AG04450 (cell line): ENCODE measurements around the gene MCF2. TPM values are rescaled to one million over a fixed set of nuclear protein-coding genes. Genes with fewer than 3 reads are reported as not detected.

Source experiments
- CTCF ChIA-PET: fragments of 300-600, 350-600 bp; formaldehyde crosslinking; extraction: SDS; loops from one replicate; lab custom pipeline; 2022; ENCODE audit warnings: antibody characterized with exemption, inconsistent platforms; lab: Charles Lee
- POLR2A ChIA-PET: fragments of 350-600 bp; formaldehyde crosslinking; extraction: SDS; loops from one replicate; lab custom pipeline; 2021; ENCODE audit warnings: antibody characterized with exemption, inconsistent platforms; lab: Yijun Ruan, JAX
- DNase-seq: peaks from one replicate; pipeline ENCODE4 v3.0.0-alpha.2; 2011; ENCODE audit warnings: low read depth, low spot score
- H3K27ac ChIP-seq: one replicate; pipeline ENCODE4 v1.5.1; 2012; ENCODE audit warnings: low read depth, low read length, control low read depth
- H3K27me3 ChIP-seq: one replicate; pipeline ENCODE4 v1.6.0; 2012; ENCODE audit warnings: low read length; ENCODE audit not compliant: control insufficient read depth, insufficient read depth
- H3K4me3 ChIP-seq: 2 replicates; pipeline ENCODE4 v1.5.1; 2011; ENCODE audit warnings: mild to moderate bottlenecking, low read depth, low read length, control low read depth
- H3K9me3 ChIP-seq: 2 replicates; pipeline ENCODE4 v1.5.1; 2012; ENCODE audit warnings: low read length; ENCODE audit not compliant: control insufficient read depth, insufficient read depth
- CTCF ChIP-seq: IDR thresholded peaks from 2 replicates; pipeline ENCODE4 v1.5.1; 2011; ENCODE audit warnings: low read depth, low read length, control low read depth, inconsistent platforms
- polyA plus RNA-seq: library from polyadenylated mRNA; depleted of rRNA; stranded (reverse); fragments of >200 nt; gene quantifications from 2 replicates; pipeline ENCODE4 v1.2.3, GENCODE V29; 2011; rRNA removed
- small RNA-seq: library from RNA; depleted of rRNA; stranded (forward); fragments of <200 nt; gene quantifications from one replicate; pipeline ENCODE3, GENCODE V24; 2012; ENCODE audit warnings: low read depth; ENCODE audit not compliant: insufficient read length

MCF2 gene
- polyA plus RNA-seq, 1 experiment = 0.09 TPM

DNA sequence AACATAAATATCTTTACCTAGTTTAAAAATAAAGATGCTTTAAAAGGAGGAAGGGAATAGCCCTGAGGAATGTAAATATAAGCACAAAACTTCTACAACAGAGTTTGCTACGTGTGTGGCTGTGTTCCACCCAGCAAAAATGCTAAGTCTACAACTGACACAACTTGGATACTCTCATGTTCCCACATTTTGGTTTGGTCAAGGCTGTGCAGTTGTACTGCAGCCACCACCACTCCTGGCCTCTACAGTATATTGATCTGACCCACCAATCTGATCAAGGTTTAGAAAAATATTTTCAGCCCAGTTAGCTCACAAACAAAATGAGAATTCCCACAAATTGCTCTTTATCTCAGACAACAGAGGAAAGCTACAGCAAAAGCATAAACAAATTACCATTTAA, 165.3 kb downstream of the MCF2 start:
- CTCF ChIA-PET = no interaction called here
- Histone ChIP-seq H3K27ac (no peak overlapping the region), H3K27me3 (no peaks in the 10 kb centered on the region), H3K9me3 (no peaks in the 10 kb centered on the region), H3K4me3 (no peak overlapping the region)
- DNase-seq = no peak
- TF ChIP-seq CTCF = no peak
- POLR2A ChIA-PET = no interaction called here

- ChIA-PET POLR2A (no interaction called here), CTCF (no interaction called here)
- H3K9me3 ChIP-seq = no peaks in the 10 kb centered on the region
- TF ChIP-seq CTCF = no peak
- no peak for DNase-seq
- H3K27me3 ChIP-seq = no peaks in the 10 kb centered on the region
- H3K4me3 ChIP-seq = no peak overlapping the region
- no peak overlapping the region for H3K27ac ChIP-seq
Observed at GRCh38 chrX:139538907-139539790, 168.8 kb downstream of the MCF2 start.

- DNase-seq = no peak
- Histone ChIP-seq H3K9me3 (no peaks in the 10 kb centered on the region), H3K27me3 (no peaks in the 10 kb centered on the region), H3K4me3 (no peak overlapping the region), H3K27ac (no peak overlapping the region)
- ChIA-PET CTCF (no interaction called here), POLR2A (no interaction called here)
- no peak for TF ChIP-seq CTCF
Observed at GRCh38 chrX:139533444-139533843, 174.5 kb downstream of the MCF2 start.

DNA sequence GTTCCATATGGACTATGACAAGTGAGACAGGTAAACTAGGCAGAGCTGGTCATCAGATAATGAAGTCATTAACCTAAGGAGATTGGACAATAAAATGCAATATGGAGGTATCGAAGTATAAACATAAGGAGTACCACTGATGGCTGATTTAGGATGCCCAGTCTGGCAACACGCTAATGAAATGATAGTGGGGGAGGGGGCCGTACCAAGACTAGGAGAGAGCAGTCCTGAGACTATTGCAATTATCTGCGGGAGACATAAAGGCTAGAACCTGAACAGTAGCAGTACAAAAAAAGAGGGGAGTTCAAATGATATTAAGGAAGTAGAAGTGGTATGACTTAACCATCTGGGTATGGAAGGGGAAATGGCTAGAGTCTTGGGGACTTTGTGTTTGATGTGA, 175.1 kb downstream of the MCF2 start:
- TF ChIP-seq CTCF = no peak
- CTCF ChIA-PET = no interaction called here
- H3K9me3 ChIP-seq = no peaks in the 10 kb centered on the region
- H3K4me3 ChIP-seq = no peak overlapping the region
- no peak for DNase-seq
- POLR2A ChIA-PET = no interaction called here
- no peaks in the 10 kb centered on the region for H3K27me3 ChIP-seq
- H3K27ac ChIP-seq = no peak overlapping the region

Small RNA genes lying within 50 kb of the gene (small RNA-seq; reads per million reads assigned to genes)
- gene RF01210 = not detected

Other genes starting within 250 kb of the MCF2 start
- gene F9, start 177.4 kb downstream of the MCF2 start, polyA plus RNA-seq = not detected in 2 replicates
- 27.4 and 43.4 TPM in 2 replicates for gene ATP11C, start 224.9 kb upstream of the MCF2 start, polyA plus RNA-seq